Hepatocyte (in vitro differentiated cells): ENCODE measurements around the gene SLC12A6.

Experiments used
- CTCF ChIP-seq: fragments of 200-600 bp; sonication (generic); IDR thresholded peaks from 2 replicates; pipeline ENCODE4 v1.5.1; 2016; ENCODE audit warnings: antibody characterized with exemption, mild to moderate bottlenecking; ENCODE audit not compliant: poor library complexity
- EZH2phosphoT487 ChIP-seq: fragments of 200-600 bp; sonication (generic); IDR thresholded peaks from one replicate; pipeline ENCODE4 v1.6.1; 2018; ENCODE audit warnings: antibody characterized with exemption, mild to moderate bottlenecking, low read depth, moderate library complexity; ENCODE audit not compliant: unreplicated experiment, severe bottlenecking

- TF ChIP-seq CTCF: no peak
- no peak for TF ChIP-seq EZH2phosphoT487
Measured at GRCh38 chr15:34358948-34359347, 21.4 kb upstream of the SLC12A6 start.
